Measurements from ENCODE around the gene TRIM66.

TRIM66 gene

GRCh38 chr11:8714622-8715225, 32.3 kb upstream of the TRIM66 start:
- no peak for DNase-seq

- DNase-seq = no peak
Measured at GRCh38 chr11:8713760-8714454, 31.4 kb upstream of the TRIM66 start.

DNA sequence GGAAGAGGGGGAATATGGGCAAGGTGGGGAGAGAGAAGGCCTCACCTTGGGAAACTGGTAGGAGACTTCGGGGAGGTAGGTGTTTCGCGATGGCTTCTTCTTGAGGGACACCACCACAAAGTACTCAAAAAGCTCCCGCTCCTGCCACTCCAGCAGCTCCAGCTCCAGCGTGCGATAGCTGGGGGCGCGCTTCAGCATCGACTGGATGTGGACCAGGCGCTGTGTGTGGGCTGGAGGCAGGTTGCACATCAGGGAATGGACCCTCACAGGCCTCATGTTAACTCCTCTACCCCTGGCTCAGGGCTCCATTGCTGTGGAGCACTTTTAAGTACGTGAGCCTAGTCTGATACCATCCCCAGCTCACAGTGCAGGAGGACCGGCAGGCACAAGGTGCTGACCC, 30.0 kb upstream of the TRIM66 start:
- no peak for DNase-seq

DNA sequence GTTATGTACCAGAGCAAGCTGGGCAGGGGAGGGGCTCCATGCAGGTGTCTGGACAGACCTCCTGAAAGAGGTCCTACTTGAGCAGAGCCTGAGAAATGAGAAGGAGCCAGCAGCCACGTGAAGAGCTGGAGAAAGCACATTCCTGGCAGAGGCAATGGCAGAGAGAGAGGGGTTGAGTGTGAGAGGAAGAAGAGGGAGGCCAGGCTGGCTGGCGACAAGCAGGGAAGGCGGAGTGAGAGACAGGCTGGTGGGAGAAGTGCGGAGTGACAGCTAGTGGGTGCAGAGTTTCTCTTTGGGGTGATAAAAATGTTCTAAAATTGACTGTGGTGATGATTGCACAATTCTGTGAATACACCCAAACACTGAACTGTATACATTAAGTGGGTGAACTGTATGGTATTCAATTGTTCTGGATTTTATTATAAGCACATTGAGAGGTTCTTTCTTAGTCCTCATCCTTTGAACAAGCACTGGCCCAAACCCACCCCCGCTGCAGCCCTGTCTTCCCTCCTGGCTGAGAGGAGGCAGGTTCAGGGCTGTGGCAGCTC, 29.5 kb upstream of the TRIM66 start:
- no peak for DNase-seq

DNA sequence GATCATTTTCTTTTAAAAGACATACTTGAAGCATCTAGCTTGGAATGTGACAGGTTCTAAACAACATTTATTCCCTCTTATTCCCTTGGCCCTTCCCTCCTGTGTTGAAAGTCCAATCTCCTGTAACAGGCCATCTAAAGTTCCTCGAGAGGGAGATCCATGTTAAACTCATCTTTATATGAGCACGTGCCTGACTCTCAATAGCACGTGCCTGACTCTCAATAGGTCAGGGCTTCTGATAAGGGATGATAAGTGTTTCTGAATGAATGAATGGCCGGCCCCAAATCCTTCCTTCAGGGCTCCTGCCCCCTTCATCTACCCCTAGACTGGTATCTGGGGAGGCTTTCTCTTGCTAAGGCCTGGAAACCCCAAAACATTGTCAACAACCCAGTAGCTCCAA, 27.3 kb upstream of the TRIM66 start:
- DNase-seq = no peak

DNA sequence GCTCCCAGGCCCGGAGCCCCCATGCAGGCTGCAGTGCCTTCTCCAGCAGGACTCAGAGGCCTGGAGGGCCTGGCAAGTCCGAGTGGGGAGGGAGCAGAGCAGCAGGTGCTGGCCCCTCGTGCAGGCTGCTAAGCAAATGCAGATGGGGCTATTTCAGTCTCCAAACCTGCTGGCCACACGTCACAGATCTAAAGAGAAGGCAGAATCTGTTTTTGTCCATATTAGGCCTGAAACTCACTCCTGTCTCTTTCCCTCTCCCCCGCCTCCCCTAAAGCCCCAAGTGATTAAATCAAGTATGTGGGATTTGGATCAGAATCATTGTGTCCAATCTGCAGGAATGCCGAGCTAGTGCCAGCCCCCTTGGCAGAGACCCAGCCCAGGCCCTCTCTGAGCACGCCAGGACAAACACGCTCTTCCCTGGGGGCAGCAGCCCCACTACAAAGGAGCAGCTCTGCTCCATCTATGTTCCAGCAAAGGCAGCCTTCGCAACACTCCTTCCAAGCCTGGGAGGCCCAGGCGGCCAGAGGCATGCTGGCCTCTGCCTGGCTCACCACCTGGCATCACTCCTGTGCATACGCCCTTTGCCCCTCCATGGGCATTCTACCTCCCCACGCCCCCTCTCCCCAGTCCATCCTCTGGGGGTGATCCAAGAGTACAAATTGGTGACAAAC, 26.7 kb upstream of the TRIM66 start:
- no peak for DNase-seq

DNA sequence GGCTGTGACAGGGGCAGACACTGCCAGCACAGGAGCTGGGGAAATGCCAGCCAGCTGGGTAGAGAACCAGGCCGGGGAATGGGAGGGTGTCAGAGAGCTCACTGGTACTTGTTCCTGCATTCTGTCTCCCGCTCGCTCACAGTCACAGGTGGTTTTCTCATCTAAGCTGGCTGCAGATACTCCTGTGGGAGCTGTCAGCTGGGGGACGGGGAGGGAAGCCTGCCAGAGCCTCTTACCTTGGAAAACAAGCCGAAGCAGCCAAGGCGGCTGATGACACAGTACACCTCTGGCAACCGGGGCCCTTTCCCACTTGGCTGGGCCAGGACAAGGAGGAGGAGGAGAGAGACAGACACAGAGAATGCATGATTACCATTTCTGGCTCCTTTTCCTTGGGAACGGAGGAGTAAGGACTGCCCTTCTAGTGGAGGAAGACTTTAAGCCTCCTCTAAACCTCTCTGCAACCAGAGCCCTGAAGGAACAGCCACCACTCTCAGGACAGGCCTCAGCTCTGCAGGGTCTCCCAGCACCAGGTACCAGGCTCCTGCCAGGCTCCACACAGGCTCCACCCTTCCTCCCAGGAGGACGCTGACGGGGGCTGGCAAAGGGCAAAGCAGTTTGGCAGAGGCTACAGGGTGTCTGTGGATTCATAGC, 25.2 kb upstream of the TRIM66 start:
- no peak for DNase-seq

- no peak for DNase-seq
Measured at GRCh38 chr11:8706673-8707432, 24.4 kb upstream of the TRIM66 start.

GRCh38 chr11:8705146-8705545, 22.7 kb upstream of the TRIM66 start:
- no peak for DNase-seq

GRCh38 chr11:8704136-8704535, 21.7 kb upstream of the TRIM66 start:
- DNase-seq = no peak

DNA sequence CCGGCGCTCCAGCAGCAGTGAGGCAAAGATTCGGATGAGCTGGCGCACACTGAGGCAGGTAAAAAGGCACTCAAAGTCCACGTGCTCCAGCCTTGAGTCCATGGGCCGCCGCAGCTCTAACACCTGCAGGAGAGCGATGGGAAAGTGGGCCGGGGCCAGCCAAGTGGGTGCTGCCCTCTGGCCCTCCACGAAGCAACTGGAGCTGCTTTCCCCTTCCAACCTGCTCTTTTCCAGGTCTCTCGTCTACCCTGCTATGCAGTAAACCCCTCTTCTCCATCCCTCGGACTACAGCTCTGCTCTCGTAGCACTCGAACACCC, 20.1 kb upstream of the TRIM66 start:
- DNase-seq = no peak

DNA sequence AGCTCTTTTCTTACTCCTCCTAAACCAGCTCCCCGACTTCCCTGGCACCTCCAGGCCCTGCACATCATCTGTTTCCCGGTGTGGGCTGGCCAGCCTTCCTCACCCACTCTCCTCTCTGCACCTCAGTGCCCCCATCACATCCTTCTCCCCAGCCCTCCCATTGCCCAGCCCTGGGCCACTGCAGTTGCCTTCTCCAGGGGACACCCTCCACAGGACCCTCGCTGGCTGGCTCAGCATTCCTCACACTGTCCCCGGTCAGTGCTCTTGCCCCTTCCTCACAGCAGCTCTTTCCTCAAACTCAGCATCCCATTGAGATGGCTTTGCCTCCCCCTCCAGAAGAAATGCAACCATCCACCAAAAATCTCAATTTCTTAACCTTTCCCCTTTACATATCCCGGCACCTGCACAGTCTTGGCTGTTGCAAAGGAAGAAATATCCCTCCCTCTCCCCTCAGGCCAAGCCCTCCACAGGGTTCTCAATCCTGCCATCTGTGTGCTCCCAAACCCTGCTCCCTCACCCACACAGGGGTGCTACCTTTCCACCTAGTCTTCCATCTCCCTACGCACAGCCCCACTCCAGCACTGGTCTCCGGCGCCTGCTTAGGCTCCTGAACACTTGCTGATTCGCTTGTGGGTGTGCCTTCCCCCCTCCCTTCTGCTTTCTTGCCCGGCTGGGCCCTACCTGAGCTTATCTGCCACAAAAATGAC, 19.6 kb upstream of the TRIM66 start:
- no peak for DNase-seq

GRCh38 chr11:8699903-8700302, 17.4 kb upstream of the TRIM66 start:
- no peak for DNase-seq

DNA sequence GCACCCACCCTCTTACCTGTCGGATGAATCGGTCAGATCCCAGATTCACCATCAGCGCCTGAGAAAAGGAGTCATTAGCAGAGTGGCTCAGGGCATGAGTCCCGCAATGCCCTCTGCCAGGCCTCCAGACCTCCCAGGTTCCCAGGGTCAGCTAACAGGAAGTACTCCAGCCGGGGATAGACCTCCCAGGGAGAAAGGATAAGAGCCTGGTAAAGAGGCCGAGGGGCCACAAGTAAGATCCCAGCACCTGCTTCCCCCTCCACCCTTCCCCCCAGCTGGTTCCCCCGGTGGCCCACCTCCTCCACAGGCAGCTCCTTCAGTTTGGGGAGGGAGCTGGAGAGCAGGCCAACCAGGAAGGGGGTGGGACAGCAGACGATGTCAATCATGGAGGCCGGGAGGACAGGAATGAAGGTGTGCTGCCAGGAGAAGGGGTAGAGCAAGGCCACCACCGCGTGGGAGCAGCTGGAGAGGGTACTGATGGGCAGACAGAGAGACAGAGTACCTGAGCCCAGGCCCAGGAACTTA, 16.5 kb upstream of the TRIM66 start:
- DNase-seq = no peak

- DNase-seq = no peak
Measured at GRCh38 chr11:8698379-8698851, 15.9 kb upstream of the TRIM66 start.

DNA sequence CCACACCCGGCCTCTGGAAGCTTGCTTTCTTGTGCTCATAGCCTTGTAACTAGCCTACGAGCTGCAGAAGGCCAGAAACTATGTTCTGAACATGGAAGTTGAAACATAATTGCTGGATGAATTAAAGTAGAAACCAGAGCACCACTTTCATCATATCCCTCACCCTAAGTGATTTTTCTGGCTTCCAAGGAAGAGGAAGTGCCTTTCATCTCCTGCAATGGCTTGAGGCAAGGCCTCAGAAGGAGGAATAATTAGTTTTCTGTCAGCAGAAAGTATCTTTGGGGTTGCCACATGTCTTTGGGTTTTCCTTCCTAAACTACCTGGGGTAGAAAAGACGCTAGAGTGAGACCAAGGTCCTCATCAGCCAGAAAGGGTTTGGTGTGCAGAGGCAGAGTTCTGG, 14.6 kb upstream of the TRIM66 start:
- no peak for DNase-seq

GRCh38 chr11:8694137-8694536, 11.7 kb upstream of the TRIM66 start:
- DNase-seq = no peak

GRCh38 chr11:8693555-8693954, 11.1 kb upstream of the TRIM66 start:
- no peak for DNase-seq

- no peak for DNase-seq
Measured at GRCh38 chr11:8693010-8693551, 10.6 kb upstream of the TRIM66 start.

GRCh38 chr11:8692417-8692816, 10.0 kb upstream of the TRIM66 start:
- DNase-seq = no peak

- no peak for DNase-seq
Measured at GRCh38 chr11:8691601-8692000, 9.1 kb upstream of the TRIM66 start.

Data from NCI-H345 (cell line).